ENCODE results near the gene PRRX2.

Gene PRRX2

DNA sequence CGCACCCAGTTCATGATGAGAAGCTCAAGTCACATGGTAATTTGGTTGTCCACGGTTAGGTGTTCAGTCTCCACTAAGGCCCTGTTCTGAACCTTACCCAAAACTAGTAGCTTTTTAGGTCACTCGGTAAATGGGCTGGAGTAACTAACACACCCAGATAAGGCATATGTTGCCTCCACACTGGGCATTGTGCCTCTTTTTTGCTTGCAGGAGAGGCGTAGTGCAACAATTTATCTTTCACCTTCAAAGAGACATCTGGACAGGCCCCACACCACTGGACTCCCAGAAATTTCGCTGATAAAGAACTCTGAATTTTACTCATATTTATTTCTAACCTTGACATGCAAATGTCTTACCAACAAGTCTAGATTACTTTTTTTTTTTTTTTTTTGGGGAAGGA is 104.2 kb downstream of the PRRX2 start:
- Histone ChIP-seq H3K4me1 (ENCODE audit: control insufficient read depth, low read length) (no peaks in the 10 kb centered on the region), H3K79me2 (ENCODE audit: control insufficient read depth, low read length) (no peaks in the 10 kb centered on the region), H3F3A (ENCODE audit: control insufficient read depth, insufficient read depth) (no peaks in the 10 kb centered on the region), H3K4me3 (ENCODE audit: low read length) (no peak overlapping the region), H3K4me2 (ENCODE audit: low read length) (no peak overlapping the region), H3K36me3 (ENCODE audit: control insufficient read depth, low read length) (no peaks in the 10 kb centered on the region), H3K27ac (ENCODE audit: low read depth, low read length) (no peak overlapping the region), H3K9me2 (replicated peaks; ENCODE audit: control insufficient read depth, low read length) (no peaks in the 10 kb centered on the region), H3K9me3 (ENCODE audit: control insufficient read depth, insufficient read depth, low read length) (no peaks in the 10 kb centered on the region), H4K20me1 (ENCODE audit: control insufficient read depth, insufficient read depth, low read depth, low read length) (no peaks in the 10 kb centered on the region), H3K27me3 (ENCODE audit: control insufficient read depth, low read length) (peaks cover 2% of the 10 kb centered on the region; the same call in 1 of the 2 replicates)
- TF ChIP-seq, protein P1, sequence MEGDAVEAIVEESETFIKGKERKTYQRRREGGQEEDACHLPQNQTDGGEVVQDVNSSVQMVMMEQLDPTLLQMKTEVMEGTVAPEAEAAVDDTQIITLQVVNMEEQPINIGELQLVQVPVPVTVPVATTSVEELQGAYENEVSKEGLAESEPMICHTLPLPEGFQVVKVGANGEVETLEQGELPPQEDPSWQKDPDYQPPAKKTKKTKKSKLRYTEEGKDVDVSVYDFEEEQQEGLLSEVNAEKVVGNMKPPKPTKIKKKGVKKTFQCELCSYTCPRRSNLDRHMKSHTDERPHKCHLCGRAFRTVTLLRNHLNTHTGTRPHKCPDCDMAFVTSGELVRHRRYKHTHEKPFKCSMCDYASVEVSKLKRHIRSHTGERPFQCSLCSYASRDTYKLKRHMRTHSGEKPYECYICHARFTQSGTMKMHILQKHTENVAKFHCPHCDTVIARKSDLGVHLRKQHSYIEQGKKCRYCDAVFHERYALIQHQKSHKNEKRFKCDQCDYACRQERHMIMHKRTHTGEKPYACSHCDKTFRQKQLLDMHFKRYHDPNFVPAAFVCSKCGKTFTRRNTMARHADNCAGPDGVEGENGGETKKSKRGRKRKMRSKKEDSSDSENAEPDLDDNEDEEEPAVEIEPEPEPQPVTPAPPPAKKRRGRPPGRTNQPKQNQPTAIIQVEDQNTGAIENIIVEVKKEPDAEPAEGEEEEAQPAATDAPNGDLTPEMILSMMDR (IDR thresholded peaks at IDR 0.05; ENCODE audit: low read depth, low read length, poor library complexity, severe bottlenecking), result no peak
- no peak for TF ChIP-seq EZH2phosphoT487 (IDR thresholded peaks at IDR 0.05; ENCODE audit: borderline replicate concordance, low read length)

DNA sequence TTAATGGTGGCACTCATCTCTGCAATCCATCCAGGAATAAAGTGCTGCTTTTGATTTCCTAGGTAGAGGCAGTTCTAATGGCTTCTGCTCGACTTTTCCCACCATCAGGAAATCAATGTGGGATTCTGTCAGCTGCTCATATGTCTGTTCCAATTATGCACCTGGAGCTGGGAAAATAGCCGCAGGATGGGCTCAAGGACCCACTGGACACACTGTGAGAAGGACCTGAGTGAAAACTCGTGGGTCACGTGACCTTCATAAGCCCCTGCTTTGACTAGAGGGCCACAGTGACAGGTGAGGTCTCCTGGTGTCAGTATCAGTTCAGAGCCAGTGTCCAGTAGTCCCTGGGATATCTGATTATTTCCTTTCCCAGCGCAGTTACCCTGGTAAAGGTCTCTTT is 105.3 kb downstream of the PRRX2 start:
- Histone ChIP-seq H3K4me1 (ENCODE audit: control insufficient read depth, low read length) (no peaks in the 10 kb centered on the region), H3K27me3 (ENCODE audit: control insufficient read depth, low read length) (peaks cover 4% of the 10 kb centered on the region; the same call in 1 of the 2 replicates), H4K20me1 (ENCODE audit: control insufficient read depth, insufficient read depth, low read depth, low read length) (no peaks in the 10 kb centered on the region), H3K4me3 (ENCODE audit: low read length) (no peak overlapping the region), H3K36me3 (ENCODE audit: control insufficient read depth, low read length) (no peaks in the 10 kb centered on the region), H3K9me3 (ENCODE audit: control insufficient read depth, insufficient read depth, low read length) (no peaks in the 10 kb centered on the region), H3K27ac (ENCODE audit: low read depth, low read length) (no peak overlapping the region), H3K9me2 (replicated peaks; ENCODE audit: control insufficient read depth, low read length) (no peaks in the 10 kb centered on the region), H3K4me2 (ENCODE audit: low read length) (no peak overlapping the region), H3K79me2 (ENCODE audit: control insufficient read depth, low read length) (no peaks in the 10 kb centered on the region), H3F3A (ENCODE audit: control insufficient read depth, insufficient read depth) (no peaks in the 10 kb centered on the region)
- TF ChIP-seq EZH2phosphoT487 (IDR thresholded peaks at IDR 0.05; ENCODE audit: borderline replicate concordance, low read length), result no peak
- TF ChIP-seq, protein P1 (IDR thresholded peaks at IDR 0.05; ENCODE audit: low read depth, low read length, poor library complexity, severe bottlenecking), result no peak

Data from DOHH2 (cell line).